HUES6 (cell line): Measurements from ENCODE around the gene MB.

Experiments
- H3K27ac ChIP-seq: 2 replicates; pipeline ENCODE4 v1.7.0; 2013; ENCODE audit warnings: low read depth, mild to moderate bottlenecking, low read length, inconsistent platforms
- H3K27me3 ChIP-seq: 2 replicates; pipeline ENCODE4 v1.6.1; 2013; ENCODE audit warnings: low read length; ENCODE audit not compliant: control insufficient read depth, insufficient read depth
- H3K36me3 ChIP-seq: 2 replicates; pipeline ENCODE4 v1.6.1; 2013; ENCODE audit warnings: low read length; ENCODE audit not compliant: control insufficient read depth, insufficient read depth
- H3K4me1 ChIP-seq: 2 replicates; pipeline ENCODE4 v1.6.1; 2013; ENCODE audit warnings: low read length; ENCODE audit not compliant: control insufficient read depth, insufficient read depth
- H3K4me3 ChIP-seq: 2 replicates; pipeline ENCODE4 v1.5.1; 2013; ENCODE audit warnings: low read depth, low read length
- H3K9ac ChIP-seq: one replicate; pipeline ENCODE4 v1.6.1; 2013; ENCODE audit warnings: mild to moderate bottlenecking, low read length
- H3K9me3 ChIP-seq: 2 replicates; pipeline ENCODE4 v1.6.1; 2013; ENCODE audit warnings: low read depth, low read length; ENCODE audit not compliant: control insufficient read depth, insufficient read depth

MB gene

GRCh38 chr22:35605369-35605680 lies 11.8 kb downstream of the MB start:
- Histone ChIP-seq H3K9me3 (peaks cover 5% of the 10 kb centered on the region; the same call in 1 of the 2 replicates), H3K4me1 (peaks cover 3% of the 10 kb centered on the region; the same call in 1 of the 2 replicates), H3K4me3 (no peak overlapping the region), H3K27me3 (no peaks in the 10 kb centered on the region), H3K36me3 (no peaks in the 10 kb centered on the region), H3K9ac (no peak overlapping the region), H3K27ac (no peak overlapping the region)

- H3K9me3 ChIP-seq: peaks cover 5% of the 10 kb centered on the region; the same call in 1 of the 2 replicates
- no peaks in the 10 kb centered on the region for H3K36me3 ChIP-seq
- H3K4me1 ChIP-seq: peaks cover 3% of the 10 kb centered on the region; the same call in 1 of the 2 replicates
- H3K4me3 ChIP-seq: no peak overlapping the region
- H3K9ac ChIP-seq: no peak overlapping the region
- no peak overlapping the region for H3K27ac ChIP-seq
- no peaks in the 10 kb centered on the region for H3K27me3 ChIP-seq
Observed at GRCh38 chr22:35604621-35605368, 12.3 kb downstream of the MB start.

GRCh38 chr22:35601743-35602615 lies 15.2 kb downstream of the MB start:
- Histone ChIP-seq H3K9ac (no peak overlapping the region), H3K36me3 (no peaks in the 10 kb centered on the region), H3K4me3 (no peak overlapping the region), H3K27me3 (no peaks in the 10 kb centered on the region; the same call in 1 of the 2 replicates), H3K27ac (no peak overlapping the region), H3K9me3 (peaks cover 5% of the 10 kb centered on the region; the same call in 1 of the 2 replicates), H3K4me1 (peaks cover 3% of the 10 kb centered on the region; the same call in 1 of the 2 replicates)

DNA sequence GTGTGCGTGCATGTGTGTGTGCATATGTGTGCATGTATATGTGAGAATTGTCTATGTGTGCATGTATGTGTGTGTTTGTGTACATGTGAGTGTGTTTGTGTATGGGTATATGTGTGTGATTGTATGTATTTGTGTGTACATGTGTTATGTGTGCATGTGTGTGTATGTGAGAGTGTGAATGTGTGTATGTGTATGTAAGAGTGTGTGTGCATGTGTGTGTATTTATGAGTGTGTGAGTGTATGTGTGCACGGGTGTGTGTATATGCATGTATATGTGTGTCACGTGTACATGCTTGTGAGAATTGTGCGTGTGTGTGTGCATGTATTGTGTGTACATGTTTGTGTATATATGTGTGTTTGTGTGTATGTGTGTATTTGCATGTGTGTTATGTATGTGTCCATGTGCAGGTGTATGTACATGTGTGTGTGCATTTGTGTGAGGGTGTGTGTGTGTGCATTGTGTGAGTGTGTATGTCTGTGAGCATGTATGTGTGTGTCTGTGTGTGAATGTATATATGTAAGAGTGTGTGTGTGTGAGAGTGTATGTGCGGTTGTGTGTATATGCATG lies 16.0 kb downstream of the MB start:
- no peak overlapping the region for H3K27ac ChIP-seq
- no peaks in the 10 kb centered on the region for H3K36me3 ChIP-seq
- H3K9me3 ChIP-seq: peaks cover 5% of the 10 kb centered on the region; the same call in 1 of the 2 replicates
- H3K9ac ChIP-seq: no peak overlapping the region
- no peaks in the 10 kb centered on the region; the same call in 1 of the 2 replicates for H3K27me3 ChIP-seq
- peaks cover 3% of the 10 kb centered on the region; the same call in 1 of the 2 replicates for H3K4me1 ChIP-seq
- H3K4me3 ChIP-seq: no peak overlapping the region

- Histone ChIP-seq H3K27ac (no peak overlapping the region), H3K4me3 (no peak overlapping the region), H3K4me1 (peaks cover 3% of the 10 kb centered on the region; the same call in 1 of the 2 replicates), H3K9me3 (peaks cover 5% of the 10 kb centered on the region; the same call in 1 of the 2 replicates), H3K27me3 (no peaks in the 10 kb centered on the region; the same call in 1 of the 2 replicates), H3K36me3 (no peaks in the 10 kb centered on the region), H3K9ac (no peak overlapping the region)
Observed at GRCh38 chr22:35600476-35600875, 16.7 kb downstream of the MB start.

- no peaks in the 10 kb centered on the region for H3K36me3 ChIP-seq
- no peaks in the 10 kb centered on the region; the same call in 1 of the 2 replicates for H3K27me3 ChIP-seq
- H3K4me1 ChIP-seq: 0 out of 2 replicates have a peak, but pooled peaks cover under 1% of the 10 kb centered on the region
- peaks cover 5% of the 10 kb centered on the region; the same call in 1 of the 2 replicates for H3K9me3 ChIP-seq
- H3K9ac ChIP-seq: no peak overlapping the region
- no peak overlapping the region for H3K4me3 ChIP-seq
- H3K27ac ChIP-seq: no peak overlapping the region
Observed at GRCh38 chr22:35599364-35599763, 17.8 kb downstream of the MB start.

- Histone ChIP-seq H3K27ac (no peak overlapping the region), H3K4me1 (peaks cover 10% of the 10 kb centered on the region; the same call in 1 of the 2 replicates)
Observed at GRCh38 chr22:35598396-35598710, 18.8 kb downstream of the MB start.

GRCh38 chr22:35597692-35598395 lies 19.3 kb downstream of the MB start:
- no peak overlapping the region for H3K4me3 ChIP-seq
- H3K4me1 ChIP-seq: peaks cover 12% of the 10 kb centered on the region; the same call in 1 of the 2 replicates
- no peak overlapping the region for H3K9ac ChIP-seq
- no peaks in the 10 kb centered on the region for H3K36me3 ChIP-seq
- no peak overlapping the region for H3K27ac ChIP-seq
- H3K9me3 ChIP-seq: peaks cover 5% of the 10 kb centered on the region; the same call in 1 of the 2 replicates
- H3K27me3 ChIP-seq: no peaks in the 10 kb centered on the region; the same call in 1 of the 2 replicates

More at GRCh38 chr22:35598396-35598710, 18.8 kb downstream of the MB start:
- Histone ChIP-seq H3K27me3 (no peaks in the 10 kb centered on the region; the same call in 1 of the 2 replicates), H3K4me3 (no peak overlapping the region), H3K9me3 (peaks cover 5% of the 10 kb centered on the region; the same call in 1 of the 2 replicates), H3K9ac (no peak overlapping the region), H3K36me3 (no peaks in the 10 kb centered on the region)

DNA sequence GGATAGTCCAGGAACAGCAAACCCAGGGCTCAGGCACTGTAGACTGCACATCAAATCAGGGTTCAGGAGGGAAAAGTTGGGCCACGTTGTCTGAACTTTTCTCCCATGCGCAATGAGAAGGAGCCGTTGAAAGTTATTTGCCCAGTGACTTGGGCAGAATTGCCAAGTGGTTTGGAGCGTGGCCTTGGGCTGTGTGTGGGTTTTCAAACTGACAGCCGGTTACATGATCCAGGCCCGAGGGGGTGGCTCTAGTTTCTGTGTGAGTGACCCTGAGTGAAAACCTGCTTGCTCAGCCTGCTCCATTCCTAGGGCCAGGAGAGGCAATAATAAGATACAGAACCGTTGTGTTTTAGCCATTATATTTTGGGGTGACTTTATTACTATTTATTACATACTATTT lies 20.3 kb downstream of the MB start:
- no peak overlapping the region for H3K9ac ChIP-seq
- peaks cover 16% of the 10 kb centered on the region; the same call in 1 of the 2 replicates for H3K4me1 ChIP-seq
- H3K9me3 ChIP-seq: peaks cover 5% of the 10 kb centered on the region; the same call in 1 of the 2 replicates
- H3K36me3 ChIP-seq: no peaks in the 10 kb centered on the region
- H3K27me3 ChIP-seq: no peaks in the 10 kb centered on the region; the same call in 1 of the 2 replicates
- H3K27ac ChIP-seq: no peak overlapping the region
- no peak overlapping the region for H3K4me3 ChIP-seq

- Histone ChIP-seq H3K4me1 (peaks cover 26% of the 10 kb centered on the region; the same call in 1 of the 2 replicates), H3K9ac (no peak overlapping the region), H3K27ac (no peak overlapping the region), H3K9me3 (no peaks in the 10 kb centered on the region), H3K36me3 (no peaks in the 10 kb centered on the region), H3K27me3 (no peaks in the 10 kb centered on the region; the same call in 1 of the 2 replicates), H3K4me3 (no peak overlapping the region)
Observed at GRCh38 chr22:35594686-35595085, 22.4 kb downstream of the MB start.
